LNCAP (cell line): ENCODE results near the gene SH2D1B.

ENCODE experiments used
- CTCF ChIP-seq: fragments of 450-650 bp; IDR thresholded peaks from 2 replicates; pipeline ENCODE4 v1.5.1; 2017; ENCODE audit warnings: mild to moderate bottlenecking

The SH2D1B gene

GRCh38 chr1:162421258-162422164 is 9.6 kb upstream of the SH2D1B start:
- no peak for TF ChIP-seq CTCF

GRCh38 chr1:162420120-162420519 is 8.2 kb upstream of the SH2D1B start:
- TF ChIP-seq CTCF = no peak

- no peak for TF ChIP-seq CTCF
Measured at GRCh38 chr1:162417650-162418049, 5.7 kb upstream of the SH2D1B start.

GRCh38 chr1:162416909-162417308 is 5.0 kb upstream of the SH2D1B start:
- no peak for TF ChIP-seq CTCF

GRCh38 chr1:162416215-162416614 is 4.3 kb upstream of the SH2D1B start:
- no peak for TF ChIP-seq CTCF

- TF ChIP-seq CTCF = no peak
Measured at GRCh38 chr1:162407539-162407938, 4.4 kb downstream of the SH2D1B start.

- no peak for TF ChIP-seq CTCF
Measured at GRCh38 chr1:162406811-162407210, 5.1 kb downstream of the SH2D1B start.
